ENCODE measurements around the gene NCLN. TPM values are rescaled to one million over a fixed set of nuclear protein-coding genes. Genes with fewer than 3 reads are reported as not detected.

NCLN gene
- total and polyA plus RNA-seq, 8 donors: 29.1 to 121 (median 39.1) TPM

- no peaks in the 10 kb centered on the region for H3K27me3 ChIP-seq
- no peak for ATAC-seq
- no peaks in the 10 kb centered on the region for H3K9me3 ChIP-seq
- peaks cover 13 to 74% of the 10 kb centered on the region in 2 donors for H3K4me1 ChIP-seq
- no peak for DNase-seq
- H3K36me3 ChIP-seq: no peaks in the 10 kb centered on the region
- H3K27ac ChIP-seq: no peak overlapping the region
- peak overlapping the region in 1 of 2 donors; percentile 69 for H3K4me3 ChIP-seq
- intact Hi-C loops (cut with DNase I): no loop called here
- TF ChIP-seq CTCF (IDR thresholded peaks at IDR 0.05): no peak
Observed at GRCh38 chr19:3138268-3138667, 47.5 kb upstream of the NCLN start.

- no peak for ATAC-seq
- DNase-seq: no peak
- Histone ChIP-seq H3K27me3 (no peaks in the 10 kb centered on the region), H3K36me3 (no peaks in the 10 kb centered on the region), H3K27ac (peak overlapping the region; percentile 83 to 96), H3K4me1 (peaks cover 13 to 74% of the 10 kb centered on the region in 2 donors), H3K9me3 (no peaks in the 10 kb centered on the region), H3K4me3 (no peak overlapping the region)
- no peak for TF ChIP-seq CTCF (IDR thresholded peaks at IDR 0.05)
- intact Hi-C loops (cut with DNase I): no loop called here
Observed at GRCh38 chr19:3140667-3141038, 45.1 kb upstream of the NCLN start.

DNA sequence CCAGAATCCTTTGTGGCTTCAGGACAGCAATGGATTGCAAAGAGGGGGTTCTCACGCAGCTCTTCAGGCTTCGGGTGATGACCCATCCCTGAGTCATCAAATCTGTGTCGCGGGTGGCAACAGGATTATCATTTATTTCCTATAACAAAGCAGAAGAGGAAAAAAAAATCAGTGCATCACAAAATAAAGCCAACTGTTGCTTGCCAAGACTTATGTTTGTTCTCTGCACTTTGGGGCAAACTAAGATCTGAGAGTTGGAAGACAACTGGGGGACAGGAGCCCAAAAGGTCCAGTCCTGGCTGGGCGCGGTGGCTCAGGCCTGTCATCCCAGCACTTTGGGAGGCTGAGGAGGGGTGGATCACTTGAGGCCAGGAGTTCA lies 43.4 kb upstream of the NCLN start:
- Histone ChIP-seq H3K4me1 (peaks cover 10 to 76% of the 10 kb centered on the region in 2 donors), H3K9me3 (no peaks in the 10 kb centered on the region), H3K4me3 (peak overlapping the region in 1 of 2 donors; percentile 9), H3K36me3 (no peaks in the 10 kb centered on the region), H3K27ac (peak overlapping the region; percentile 83 to 96), H3K27me3 (no peaks in the 10 kb centered on the region)
- ATAC-seq (peak; percentile 51), DNase-seq (no peak)
- intact Hi-C loops (cut with DNase I): no loop called here
- TF ChIP-seq CTCF (IDR thresholded peaks at IDR 0.05): no peak

- H3K4me3 ChIP-seq: no peak overlapping the region
- intact Hi-C loops (cut with DNase I): no loop called here
- peak overlapping the region; percentile 83 to 96 for H3K27ac ChIP-seq
- no peaks in the 10 kb centered on the region for H3K9me3 ChIP-seq
- no peaks in the 10 kb centered on the region for H3K36me3 ChIP-seq
- ATAC-seq: no peak
- peaks cover 10 to 71% of the 10 kb centered on the region in 2 donors for H3K4me1 ChIP-seq
- H3K27me3 ChIP-seq: no peaks in the 10 kb centered on the region
- TF ChIP-seq CTCF (IDR thresholded peaks at IDR 0.05): no peak
- no peak for DNase-seq
Observed at GRCh38 chr19:3142781-3143337, 42.9 kb upstream of the NCLN start.

DNA sequence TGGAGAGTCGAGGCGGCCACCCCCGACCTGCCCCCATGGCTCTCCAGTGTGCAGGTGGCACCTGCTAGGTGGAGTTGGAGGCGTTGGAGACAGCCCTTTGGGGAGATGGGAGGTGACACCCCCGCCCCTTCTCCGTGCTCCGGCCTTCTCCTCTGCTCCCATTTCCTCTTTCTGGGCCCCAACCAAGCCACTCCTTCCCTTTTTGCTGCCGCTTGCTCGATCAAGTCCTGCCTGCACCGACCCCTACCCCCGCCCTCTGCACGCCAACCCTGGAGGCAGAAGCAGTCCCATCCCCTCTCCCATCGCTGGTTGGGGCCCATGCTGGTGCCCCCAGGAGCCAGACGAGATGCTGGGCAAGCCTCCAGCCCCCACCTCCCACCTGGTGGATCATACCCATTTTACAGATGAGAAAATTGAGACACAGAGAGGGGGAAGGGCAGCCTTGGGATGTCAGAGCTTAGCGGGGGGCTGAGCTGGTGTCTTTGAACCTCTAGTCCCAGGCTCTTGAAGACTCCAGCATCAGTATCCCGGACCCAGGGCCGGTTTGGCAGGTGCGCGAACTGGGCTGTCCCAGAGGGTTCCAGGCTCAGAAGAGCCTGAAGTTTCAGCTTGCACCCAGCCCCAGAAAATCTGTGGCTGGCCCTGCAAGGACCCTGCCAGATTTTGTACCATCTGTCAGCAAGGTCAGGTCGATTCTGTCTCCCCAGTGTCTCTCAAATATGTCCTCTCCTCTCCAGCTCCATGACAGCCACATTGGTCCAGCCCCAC lies 39.6 kb upstream of the NCLN start:
- no peaks in the 10 kb centered on the region for H3K9me3 ChIP-seq
- ATAC-seq (peak; percentile 53), DNase-seq (peak in 2 of 4 donors; percentile 77 to 89)
- intact Hi-C loops (cut with DNase I): no loop called here
- peak overlapping the region in 1 of 2 donors; percentile 76 for H3K27ac ChIP-seq
- H3K4me1 ChIP-seq: peaks cover 10 to 55% of the 10 kb centered on the region in 2 donors
- H3K36me3 ChIP-seq: peaks cover 0 to 31% of the 10 kb centered on the region in 2 donors
- TF ChIP-seq CTCF (IDR thresholded peaks at IDR 0.05): no peak
- H3K27me3 ChIP-seq: no peaks in the 10 kb centered on the region
- H3K4me3 ChIP-seq: no peak overlapping the region
